Activated CD4-positive, alpha-beta T cell treated with anti-CD3 and anti-CD28 coated beads, Interleukin-10, Interleukin-2, amounts not matched to agents 100 ng/mL and 50 ng/mL, durations not matched to agents 16 hours and 8 hours (primary cell): ENCODE measurements around the gene C1QTNF1.
A peak's percentile ranks its signal among the peaks of the same experiment; 100 is the strongest.
"Not testable (repeated sequence)": the region's sequence is repeated elsewhere in the genome, so short reads cannot be mapped to it uniquely, and the experiment has no call there.

Experiments used
- DNase-seq: peaks from one replicate; pipeline ENCODE4 v3.0.0-alpha.2; 2020

C1QTNF1 gene

DNA sequence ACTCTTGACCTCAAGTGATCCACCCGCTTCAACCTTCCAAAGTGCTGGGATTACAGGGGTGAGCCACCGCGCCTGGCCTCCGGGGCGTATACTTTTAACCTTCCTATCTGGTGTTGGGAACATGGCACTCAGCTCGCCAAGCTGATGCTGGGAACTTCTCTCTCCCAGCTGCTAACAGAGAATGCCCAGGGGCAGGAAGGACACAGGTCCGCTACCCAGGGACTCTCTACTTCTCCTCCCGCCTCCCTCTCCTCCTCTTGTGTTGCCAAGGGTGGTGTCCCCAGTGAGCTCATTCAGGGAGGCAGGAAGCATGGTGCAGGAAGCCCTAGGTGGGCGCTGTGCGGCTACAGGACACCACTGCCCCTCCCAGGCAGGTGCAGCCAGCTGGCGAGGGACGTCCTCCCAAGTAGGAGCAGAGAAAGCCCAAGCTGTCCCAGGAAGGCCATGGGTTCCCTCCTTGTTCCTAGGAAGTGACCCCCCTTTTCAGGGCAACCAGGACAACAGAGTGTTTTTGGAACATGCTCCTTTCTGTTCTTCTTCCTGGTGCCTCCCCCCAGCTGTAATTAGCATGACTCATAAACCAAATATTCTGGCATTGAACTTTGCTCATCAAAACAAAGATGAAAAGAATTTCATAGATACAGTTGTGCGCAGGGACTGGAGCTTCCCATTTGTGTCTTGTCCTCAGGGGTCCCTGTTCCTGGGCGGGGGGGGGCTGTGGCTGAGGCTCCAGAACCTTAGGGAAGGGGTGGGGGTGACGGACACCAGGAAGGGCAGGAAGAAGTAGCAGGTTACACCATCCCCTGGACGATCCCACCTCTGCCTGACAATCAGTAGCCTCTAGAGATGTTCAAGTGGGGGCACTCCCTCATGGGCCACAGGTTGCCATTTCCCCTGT, 2.7 kb downstream of the C1QTNF1 start:
- no peak for DNase-seq

DNA sequence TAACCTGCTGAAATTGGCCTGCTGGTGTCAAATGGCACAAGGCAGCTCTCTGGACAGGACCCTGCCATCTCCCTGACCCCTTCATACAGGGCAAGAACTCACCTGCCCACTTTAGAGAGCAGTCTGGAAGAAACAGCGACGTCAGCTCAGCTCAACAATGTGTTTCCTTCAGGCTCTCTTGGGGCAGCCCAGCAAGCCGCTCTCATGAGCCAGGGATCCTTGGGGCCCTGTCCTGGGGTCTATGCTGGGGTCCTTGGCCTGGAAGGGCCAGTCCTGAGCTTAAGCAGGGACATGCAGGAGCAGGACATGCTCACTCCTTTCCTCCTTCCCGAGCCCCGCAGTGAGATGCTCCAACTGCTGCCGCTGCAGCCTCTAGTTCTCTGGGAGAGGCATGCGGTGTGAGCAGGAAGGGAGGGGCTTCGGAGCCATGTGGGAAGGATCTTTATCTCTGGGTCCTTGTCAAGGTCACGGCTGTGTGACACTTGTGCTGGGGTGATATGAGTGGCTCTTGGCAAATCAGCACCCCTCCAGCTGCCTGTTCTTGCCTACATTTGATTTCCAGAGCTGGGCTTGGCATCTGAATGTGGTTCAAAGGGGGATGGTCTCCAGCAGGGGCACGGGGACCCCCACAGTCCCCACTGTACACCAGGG, 3.4 kb downstream of the C1QTNF1 start:
- DNase-seq = no peak

DNA sequence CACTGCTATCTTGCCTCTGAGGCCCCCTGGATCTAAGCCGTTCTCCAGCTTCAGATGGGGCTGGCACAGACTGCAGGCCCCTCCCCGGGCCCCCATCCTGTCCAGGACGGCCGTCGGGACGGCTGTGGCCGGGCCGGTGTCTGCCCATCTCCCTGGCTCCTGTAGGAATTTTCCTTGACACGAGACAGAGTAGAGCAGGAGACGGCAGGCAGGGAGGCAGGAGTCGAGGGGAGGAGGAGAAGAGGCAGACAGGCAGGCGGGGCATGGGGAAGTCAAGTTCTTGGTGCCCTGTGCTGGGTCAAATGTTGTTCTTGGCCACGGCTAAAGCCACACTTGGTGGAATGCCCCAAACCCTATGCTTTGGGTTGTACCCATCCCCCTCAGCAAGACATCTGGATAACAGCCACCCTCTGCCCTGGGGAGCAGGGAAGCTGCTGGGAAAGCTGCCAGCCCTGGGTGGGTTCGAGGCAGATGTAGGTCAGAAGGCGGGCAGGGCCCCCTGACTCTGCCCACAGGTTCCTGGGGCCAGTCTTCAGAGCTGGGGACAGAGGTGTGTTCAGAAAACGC, 4.0 kb downstream of the C1QTNF1 start:
- DNase-seq = no peak

DNA sequence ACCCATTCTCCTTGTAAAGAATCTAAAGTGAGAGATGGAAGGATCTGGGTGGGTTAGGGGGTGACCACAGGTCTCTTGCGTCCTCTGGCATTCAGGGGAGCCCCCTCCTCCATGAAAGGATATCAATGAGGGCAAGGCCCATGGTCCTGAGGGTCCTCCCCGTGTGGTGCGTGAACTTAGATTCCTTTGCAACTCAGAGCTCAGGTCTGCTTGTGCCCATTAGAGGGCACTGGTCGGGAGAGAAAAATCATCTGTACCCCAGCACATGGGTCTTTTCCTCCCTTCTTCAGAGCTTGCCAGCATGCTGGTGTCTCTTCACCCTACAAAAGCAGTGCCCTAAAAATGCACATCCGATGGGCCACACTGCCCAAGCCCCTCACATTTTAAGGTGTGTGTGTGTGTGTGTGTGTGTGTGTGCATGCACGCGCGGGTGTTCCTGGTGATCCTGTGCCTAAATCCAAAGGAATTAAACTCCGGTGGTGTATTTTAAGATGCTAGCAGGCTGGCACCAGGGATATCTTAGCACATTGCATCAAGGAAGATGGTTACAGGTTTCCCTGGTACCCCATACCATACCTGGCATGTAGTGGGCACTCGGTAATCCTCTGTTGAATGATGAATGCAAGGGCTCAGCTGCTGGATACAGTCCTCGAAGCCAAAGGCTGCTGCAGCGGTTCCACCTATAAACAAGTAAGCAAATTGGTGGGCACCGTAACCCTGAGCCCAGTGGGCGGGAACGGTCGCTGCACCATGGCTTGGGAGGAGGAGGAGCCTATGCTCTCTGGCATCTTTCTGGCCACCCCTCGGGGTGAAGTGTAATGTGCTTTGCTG, 4.7 kb downstream of the C1QTNF1 start:
- DNase-seq = no peak

GRCh38 chr17:79029327-79030009, 5.5 kb downstream of the C1QTNF1 start:
- DNase-seq = no peak

DNA sequence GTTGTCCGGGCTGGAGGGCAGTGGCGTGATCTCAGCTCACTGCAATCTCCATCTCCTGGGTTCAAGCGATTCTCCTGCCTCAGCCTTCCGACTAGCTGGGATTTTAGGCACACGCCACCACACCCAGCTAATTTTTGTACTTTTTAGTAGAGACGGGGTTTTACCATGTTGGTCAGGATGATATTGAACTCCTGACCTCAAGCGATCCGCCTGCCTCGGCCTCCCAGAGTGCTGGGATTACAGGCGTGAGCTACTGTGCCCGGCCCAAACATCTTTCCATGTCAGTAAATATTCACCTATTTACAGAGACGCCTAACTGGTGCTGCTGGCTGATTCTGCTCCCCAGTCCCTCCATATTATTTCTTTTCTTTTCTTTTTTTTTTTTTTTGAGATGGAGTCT, 6.7 kb downstream of the C1QTNF1 start:
- not testable (repeated sequence) for DNase-seq

DNA sequence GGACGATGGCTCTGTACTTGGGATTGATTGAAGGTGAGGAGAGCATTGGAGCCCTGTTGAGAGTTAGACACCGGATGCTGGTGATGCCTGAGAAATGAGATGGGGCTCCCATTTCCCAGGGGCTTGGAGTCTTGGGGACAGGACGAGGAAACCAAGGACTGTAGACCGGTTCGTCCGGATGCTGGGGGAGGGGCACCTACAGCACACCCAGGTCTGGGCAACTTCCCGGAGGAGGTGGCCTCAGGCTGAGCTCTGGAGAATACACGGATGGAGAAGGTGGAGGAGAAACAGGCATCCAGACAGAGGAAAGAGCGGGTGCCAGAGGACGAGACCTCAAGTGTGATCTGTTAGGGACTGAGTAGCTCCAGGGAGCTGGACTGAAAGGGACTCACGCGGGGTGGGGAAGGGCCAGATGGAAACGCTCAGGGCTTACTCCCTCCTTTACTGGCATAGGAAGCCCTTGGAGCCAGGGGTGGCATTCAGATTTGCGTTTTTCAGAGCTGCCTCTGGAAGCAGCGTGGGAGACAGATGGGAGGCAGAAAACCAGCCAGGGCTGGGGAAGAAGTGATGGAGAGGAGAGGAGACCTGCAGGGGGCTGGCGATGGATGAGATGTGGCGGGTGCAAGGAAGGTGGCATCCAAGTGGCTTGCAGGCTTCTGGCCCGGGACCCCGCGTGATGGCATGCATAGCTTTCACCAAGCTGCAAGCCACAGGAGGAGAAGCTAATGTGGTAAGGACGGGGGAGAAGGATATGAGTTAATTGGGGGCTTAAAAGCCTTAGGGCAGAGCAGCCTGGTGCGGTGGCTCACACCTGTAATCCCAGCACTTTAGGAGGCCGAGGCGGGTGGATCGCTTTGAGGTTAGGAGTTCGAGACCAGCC, 8.3 kb downstream of the C1QTNF1 start:
- no peak for DNase-seq

- DNase-seq = no peak
Observed at GRCh38 chr17:79033046-79033616, 9.2 kb downstream of the C1QTNF1 start.

DNA sequence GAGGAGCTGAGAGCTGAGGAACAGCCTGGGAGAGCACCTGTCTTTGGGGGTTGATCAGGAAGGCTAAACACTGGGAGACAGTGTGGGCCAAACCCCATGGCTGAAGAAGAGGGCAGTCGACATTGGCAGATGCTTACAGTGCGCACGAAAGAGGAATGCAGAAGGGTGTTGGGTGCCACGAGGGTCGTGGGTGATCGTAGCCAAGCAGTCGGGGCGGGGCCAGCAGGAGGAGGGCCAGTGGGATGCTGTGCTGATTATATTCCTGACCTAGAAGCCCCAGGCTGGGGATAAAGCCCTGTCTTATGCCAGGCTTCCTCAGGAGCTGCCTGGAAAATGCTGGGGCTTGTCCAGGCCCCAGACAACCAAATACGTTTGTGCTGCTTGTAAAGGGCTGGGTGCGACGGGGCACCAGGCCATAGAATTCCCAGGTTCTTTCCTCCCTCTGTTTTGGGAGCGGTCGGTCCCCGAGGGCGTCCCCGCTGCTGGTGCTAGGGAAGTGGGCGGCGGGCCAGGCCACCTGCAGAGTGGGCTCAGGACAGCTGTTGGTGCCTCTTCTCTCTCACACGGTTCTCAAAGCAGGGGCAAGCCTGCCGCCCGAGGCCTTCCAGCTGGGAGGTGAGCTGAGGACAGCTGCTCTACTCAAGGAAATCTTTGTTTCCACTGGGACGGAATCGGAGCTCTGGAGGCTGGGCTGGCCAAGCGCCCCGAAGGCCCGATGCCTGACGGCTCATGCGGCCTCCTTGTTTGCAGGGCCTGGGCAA, 10.0 kb downstream of the C1QTNF1 start:
- no peak for DNase-seq

GRCh38 chr17:79034931-79035485, 11.0 kb downstream of the C1QTNF1 start:
- DNase-seq = no peak

- DNase-seq = no peak
Observed at GRCh38 chr17:79035686-79036085, 11.7 kb downstream of the C1QTNF1 start.

- DNase-seq = no peak
Observed at GRCh38 chr17:79036181-79036580, 12.2 kb downstream of the C1QTNF1 start.

DNA sequence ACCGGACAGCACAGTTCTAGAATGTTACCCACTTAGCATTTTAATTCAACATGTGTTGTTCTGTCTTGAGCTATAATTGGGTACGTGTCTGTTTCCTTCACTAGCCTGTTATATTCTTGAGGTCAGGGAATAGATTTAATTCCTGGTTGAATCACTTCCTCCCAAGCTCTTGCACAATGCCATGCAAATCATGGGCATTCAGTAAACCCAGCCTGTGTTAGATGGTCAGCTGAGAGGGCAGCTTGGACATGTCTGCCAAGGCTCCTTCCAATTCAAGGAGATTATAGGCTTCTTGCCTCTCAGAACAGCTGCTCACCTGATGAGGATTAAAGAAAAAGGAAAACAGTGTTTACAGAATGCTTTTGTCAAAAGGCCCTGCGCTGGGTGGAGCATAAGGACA, 12.6 kb downstream of the C1QTNF1 start:
- no peak for DNase-seq

DNA sequence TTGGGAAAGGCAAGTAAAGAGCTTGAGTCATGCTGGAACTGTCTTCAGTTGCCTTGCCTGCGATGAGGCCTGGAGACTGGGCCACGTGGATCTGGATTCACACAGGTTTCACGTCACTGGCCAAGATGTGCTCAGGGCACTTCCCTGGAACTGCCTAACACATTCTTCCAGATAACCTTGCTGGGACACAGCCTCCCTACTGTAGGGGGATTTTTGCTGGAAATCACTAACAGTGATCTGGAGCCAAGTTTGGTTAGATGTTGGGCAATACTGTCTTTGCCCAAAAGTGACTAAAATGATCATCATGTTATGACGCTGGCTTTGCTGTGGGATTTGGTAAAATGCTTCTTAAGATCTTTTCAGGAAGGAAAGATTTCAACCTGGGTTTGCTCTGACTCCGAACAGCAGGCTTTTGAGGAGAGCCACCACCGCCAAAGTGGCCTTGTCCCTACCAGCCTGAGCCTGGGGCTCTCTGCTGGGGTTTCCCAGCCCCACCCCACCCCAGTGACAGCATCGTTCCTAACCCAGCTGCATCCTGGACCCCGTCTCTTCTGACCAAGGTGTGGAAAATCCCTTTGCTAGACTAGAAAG, 14.7 kb downstream of the C1QTNF1 start:
- DNase-seq = peak; percentile 8

GRCh38 chr17:79039171-79039570, 15.2 kb downstream of the C1QTNF1 start:
- no peak for DNase-seq

DNA sequence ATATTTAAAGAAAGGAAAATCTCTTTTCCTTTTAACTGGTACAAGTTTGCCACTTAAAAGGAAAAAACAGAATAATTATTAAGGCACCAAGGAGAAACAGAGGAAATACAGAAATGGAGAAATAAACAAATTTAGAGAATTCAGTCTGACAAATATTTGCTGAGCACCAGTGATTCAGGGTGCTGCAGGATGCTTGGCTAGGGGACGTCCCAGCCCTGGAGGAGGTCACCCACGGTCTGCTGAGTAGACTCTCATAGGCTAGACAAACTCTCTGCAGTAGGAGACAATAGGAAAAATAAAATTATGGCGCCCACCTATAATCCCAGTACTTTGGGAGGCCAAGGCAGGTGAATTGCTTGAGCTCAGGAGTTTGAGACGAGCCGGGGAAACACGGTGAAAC, 15.9 kb downstream of the C1QTNF1 start:
- DNase-seq = no peak

DNA sequence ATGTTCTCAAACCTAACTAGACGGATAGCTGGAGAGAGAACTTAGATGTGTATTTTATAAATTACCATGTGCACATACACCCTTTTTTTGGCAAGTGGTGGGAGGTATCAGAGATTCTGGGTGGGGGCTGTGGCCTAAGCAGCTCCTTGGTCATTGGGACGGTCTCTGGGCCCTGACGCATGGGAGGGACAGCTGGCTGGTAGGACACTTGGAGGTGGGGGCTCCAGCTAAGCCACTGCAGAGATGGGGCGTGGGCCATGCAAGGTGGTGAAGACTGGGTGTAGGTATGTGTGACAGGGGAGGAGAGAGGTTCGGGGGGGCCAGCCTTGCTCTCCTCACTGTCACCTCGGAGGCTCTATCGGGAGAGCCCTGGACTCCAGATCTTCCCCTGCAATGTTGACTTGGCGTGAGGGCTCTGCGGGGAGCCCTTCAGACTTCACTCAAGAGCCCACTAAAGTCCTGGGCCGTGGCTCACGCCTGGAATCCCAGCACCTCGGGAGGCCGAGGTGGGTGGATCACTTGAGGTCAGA, 17.1 kb downstream of the C1QTNF1 start:
- no peak for DNase-seq

- no peak for DNase-seq
Observed at GRCh38 chr17:79041723-79042420, 17.9 kb downstream of the C1QTNF1 start.
